GF-D8 (cell line): ENCODE measurements around the gene TBC1D22A.

Source experiments
- DNase-seq: peaks from one replicate; lab custom pipeline; 2025; lab: John Stamatoyannopoulos, UW

The TBC1D22A gene

DNA sequence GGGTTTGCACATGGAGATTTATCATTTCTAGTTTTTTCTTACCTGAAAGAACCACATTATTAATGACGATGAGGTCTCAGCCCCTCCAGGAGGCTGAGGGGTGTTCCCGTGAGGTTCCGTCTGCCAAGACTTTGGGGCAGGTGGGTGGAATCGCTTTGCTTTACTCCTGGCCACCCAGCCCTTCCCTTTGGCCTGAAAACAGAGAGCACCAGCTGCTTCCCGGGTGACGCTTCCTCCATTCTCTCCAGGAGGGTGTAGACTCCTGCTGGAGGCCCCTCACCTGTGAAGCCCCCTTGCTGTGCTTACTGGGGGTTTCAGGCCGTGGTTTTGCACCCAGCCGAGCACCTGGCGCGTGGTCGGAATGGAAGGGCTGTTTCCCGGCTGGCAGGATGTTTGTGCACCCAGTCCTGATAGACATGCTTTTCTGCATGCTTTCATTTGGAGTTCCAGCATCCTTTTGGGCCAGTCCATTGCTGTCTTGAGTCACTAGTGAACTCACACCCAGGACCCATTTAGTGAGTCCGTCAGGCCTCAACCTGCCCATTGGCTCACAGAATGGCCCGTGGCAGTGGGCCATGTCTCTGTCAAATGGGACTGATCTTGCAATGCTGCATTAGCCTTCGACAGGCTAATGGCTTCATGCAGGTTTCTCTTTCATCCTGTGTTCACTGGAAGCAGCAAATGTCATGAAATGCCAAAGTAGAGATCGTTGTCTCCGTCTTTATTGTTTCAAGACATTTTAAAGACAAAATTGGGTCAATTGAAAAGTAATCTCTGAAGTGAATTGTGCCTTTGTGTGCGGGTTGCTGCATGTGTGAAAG lies 360.8 kb downstream of the TBC1D22A start:
- no peak for DNase-seq

DNA sequence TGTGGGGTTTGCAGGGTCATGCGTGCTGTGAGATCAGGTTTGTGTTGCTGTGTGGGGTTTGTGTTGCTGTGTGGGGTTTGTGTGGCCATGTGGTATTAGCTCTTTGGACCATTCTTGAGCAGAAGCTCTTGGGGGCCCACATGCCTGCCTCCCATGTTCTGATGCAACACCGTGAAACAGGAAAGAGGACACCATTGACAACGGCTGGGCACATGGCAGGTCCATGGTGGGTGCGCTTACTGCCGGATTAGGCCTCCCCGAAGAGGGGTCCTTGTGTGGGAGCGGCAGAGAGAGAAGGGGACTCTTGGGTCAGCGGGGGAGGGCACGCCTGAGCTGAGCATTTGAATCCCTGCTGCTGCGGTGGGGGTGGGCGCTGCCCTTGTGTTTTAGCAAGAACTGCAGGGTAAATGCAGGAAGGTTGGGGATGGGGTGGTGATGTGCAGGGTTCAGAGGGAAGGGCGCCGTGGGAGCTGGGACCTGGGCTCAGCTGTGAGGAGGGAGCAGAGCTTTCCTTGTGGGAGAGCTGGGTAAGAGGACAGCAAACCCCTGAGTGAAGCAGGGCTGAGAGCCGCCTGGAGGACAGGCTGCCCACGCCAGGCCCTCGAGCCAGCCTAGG lies 361.5 kb downstream of the TBC1D22A start:
- no peak for DNase-seq

DNA sequence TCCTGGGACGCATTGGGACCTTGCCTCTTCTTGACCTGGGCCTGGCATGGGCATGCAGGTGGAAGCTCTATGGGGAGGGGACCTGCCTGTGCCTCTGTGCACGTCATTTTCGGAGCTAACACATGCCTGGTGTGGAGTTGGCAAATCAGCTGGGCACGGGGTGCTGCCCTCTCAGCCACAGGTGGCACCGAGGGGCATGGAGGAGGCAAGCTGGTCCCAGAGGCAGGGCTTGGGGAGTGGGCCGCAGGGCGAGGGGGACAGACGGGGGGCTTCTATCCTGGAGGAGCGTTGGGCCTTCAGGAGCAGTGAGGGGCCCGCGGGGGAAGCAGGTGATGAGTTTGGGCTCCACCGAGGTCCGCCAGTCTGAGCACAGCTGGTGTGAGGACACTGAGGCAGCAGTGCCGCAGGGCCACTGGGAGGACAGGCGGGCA lies 362.0 kb downstream of the TBC1D22A start:
- no peak for DNase-seq

DNA sequence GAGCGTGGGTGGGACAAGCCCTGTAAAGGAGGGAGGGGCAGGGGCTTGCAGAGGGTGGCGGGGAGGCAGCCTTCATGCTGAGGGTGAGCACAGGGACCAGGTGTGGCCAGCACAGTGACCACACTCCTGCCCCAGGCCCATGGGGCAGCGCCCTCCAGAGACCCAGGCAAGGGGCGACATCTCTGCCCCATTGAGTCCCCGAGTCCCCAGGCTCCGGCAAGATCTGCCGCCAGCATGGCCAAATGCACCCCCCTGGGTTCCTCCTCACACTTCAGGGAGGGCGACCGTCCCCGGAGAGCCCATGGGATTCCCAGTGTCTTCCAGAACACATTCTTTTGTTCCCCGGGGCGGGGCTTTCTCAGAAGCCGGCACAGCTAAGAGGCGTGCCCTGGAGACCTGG lies 362.5 kb downstream of the TBC1D22A start:
- no peak for DNase-seq

DNA sequence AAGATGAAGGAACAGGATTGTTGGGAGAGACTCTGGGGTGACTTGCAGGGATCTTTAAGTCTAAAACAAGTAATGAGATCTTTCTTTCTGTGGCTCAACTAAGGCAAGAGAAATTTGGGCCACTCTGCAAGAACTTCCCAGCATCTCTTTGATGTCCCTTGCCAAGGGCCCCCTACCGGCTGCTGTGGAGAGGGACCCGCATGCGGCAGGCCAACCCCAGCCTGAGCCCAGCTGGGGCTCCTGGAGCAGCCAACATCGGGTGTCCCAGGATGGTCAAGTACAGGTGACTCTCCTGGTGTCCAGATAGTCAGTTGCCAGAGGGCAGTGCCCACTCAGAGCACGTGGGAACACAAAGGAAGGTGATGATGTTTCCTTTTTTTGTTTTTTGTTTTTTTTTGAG lies 363.2 kb downstream of the TBC1D22A start:
- DNase-seq, result no peak

DNA sequence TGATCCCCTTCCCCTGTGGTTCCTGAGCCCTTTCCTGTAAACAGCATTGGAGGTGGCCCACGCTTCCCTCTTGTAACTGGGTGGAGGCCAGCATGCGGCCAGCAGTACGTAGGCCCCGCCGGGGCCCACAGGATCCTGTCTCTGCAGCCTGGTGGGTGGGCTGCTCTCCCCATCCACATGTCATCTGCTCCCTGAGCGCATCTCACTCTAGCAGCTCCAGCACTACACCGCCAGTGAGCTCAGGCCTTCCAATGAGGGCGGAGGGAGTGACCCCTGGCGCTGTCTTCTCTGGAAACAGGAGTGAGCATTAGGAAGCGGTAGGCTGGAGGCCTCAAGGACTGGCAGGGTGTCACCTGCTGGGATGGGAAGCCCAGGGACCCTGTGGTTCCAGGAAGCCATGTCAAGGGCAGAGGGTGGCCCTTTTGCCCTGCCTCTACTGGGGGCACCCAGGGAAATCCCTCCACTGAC lies 363.9 kb downstream of the TBC1D22A start:
- DNase-seq, result no peak

DNA sequence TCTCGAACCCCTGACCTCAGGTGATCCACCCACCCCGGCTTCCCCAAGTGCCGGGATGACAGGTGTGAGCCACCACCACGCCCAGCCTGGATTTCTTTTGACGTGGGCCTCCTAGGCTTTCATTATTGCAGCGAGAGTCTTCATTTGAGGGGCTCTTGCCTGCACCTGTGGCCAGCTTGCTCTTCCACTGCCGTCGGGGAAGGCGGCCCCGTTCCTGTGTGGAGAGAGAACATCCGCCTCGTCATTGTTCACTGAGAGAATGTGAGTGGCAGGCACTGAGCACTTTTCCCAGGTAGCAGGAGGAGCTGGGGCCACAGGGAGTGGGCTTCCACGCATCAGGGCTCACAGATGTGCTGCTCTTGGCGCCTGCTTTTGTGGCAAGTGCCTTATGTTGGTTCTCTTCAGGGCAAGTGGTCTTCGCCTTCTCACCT lies 365.0 kb downstream of the TBC1D22A start:
- no peak for DNase-seq

DNA sequence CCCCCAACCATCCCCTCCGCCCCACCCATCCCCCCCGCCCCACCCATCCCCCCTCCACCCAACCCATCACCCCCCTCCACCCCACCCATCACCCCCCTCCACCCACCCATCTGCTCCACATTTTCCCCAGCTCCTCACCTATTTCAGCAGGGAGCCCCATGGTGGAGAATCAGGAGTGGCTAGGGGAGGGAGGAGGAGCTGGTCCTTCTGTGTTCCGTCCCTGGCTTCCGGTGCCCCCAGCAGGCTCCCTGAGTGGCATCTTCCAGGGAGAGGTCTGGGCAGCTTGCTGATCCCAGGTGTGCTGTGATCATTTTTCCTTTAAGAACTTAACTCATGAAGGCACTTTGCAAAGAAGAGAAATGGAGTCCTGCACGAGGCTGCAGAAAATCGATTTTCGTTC lies 365.8 kb downstream of the TBC1D22A start:
- no peak for DNase-seq

DNA sequence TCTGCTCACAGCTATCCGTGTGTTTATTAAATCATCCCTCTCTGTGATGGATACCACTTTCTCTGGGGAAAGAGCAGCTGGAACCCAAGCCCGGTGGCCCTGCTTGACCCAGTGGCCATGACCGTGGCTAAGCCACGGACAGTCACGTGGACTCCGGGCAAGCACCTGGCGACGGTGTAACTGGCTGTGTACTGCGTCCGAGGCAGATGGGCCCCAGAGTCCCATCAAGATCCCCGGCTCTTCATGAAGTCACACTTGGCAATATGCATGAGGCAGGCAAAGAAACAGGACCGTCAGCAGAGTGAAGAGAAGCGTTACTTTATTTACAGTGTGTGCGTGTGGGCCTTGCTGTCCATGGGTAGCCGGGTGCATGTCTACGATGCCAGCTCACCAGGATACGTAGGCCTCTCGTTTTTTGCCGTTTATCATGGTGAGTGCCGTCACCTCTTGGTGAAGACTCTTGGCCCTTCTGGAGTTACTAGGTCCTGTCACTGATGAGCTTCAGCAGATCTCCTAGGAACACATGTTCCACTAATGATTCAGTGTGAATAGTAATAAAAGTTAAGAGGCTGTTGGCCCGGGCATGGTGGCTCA lies 366.3 kb downstream of the TBC1D22A start:
- no peak for DNase-seq

DNA sequence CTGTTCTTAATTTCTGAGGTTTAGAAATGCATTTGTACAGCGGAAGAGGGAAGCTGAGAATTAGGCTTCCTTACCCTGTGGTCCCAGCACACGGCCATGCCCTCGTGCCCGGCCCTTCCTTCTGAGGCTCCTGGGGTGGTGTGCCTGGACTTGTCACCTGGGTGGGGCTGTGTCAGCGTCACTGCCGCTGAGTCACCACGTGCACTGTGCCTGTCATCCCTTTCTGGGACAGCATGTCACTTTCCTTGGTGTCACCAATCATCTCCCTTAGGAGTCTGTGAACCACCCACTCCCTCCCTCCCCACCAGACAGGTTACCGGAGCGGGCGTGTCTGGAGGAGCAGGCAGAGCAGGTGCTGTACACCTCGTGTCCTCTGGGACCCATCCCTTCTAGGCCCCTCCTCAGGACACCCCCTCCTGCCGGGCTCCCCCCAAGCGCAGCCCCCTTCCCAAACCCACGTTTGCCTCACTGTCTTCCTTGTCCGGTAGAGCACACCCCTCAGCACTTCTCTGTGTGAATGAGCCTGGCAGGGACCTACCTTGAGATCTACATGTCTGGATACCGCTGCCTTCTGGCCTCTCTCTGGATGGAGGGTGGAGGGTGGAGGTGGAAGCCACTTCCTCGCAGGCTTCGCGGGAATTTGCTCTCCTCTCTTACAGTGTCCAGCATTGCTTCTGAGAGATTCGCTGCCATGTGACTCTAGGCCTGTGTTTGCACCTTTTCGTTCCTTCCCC lies 367.6 kb downstream of the TBC1D22A start:
- no peak for DNase-seq

DNA sequence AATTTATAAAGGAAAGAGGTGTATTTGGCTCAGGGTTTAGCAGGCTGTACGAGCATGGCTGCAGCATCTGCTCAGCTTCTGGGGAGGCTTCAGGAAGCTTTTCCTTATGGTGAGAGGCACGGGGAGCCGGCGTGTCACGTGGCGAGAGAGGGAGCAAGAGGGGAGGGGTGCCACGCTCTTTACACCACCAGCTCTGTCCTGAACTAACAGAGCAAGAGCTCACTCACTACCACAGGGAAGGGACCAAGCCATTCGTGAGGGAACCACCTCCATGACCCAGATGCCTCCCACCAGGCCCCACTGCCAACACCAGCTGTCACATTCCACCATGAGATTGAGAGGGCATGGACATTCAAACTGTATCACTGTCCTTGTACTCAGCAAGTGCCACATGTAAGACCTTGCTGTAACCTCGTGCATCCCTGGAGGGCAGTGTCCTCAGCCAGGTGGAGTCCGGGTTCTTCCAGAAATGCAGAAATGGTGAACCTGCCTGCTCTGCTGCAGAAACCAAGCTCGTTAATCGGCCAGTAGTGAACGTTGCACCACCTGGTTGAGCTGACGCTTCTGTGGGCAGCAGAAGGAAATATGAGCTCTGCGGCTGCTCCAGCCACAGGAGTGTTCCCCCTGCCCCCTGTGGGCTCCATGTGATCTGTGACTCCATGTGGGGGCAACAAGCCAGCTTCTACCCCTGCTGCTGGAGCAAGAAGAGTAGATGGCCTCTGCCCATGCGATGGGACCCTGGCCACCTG lies 368.6 kb downstream of the TBC1D22A start:
- DNase-seq, result no peak

DNA sequence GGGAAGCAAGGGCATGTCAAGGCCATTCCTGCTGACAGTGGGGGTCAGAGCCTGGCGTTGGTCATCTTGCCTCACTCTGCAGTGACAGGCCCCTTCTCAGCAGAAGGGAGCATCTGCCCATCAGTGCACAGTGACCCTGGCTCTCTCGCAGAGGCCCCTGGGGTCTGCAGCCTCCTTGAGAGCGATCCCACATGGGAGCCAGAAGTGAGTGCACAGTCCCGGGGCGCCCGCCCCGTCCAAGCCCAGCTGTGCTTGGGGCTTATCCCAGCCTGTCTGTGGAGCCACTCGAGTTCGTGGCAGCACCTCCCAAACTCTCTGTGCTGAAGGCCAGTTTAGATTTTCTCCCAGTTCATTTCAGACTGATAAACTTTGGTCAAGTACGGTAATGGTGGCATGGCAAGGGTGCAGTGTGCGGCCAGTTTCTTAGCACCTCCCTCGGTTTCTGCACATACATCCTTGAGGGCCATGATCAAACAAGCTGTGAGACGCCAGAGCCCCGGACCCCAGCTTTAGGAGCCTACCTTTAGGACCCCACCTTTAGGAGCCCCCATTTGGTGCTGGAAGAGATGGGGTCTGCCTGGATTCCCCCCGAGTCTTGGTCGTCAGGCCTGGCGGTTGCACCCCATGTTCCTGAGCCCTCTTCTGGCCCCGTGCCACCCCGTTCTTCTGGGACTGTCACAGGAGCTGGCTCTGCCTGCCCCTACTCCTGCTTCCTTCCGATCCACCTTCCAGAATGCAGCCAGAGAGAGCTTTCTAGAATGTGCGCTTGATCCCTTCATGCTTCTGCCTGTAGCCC lies 369.4 kb downstream of the TBC1D22A start:
- no peak for DNase-seq

DNA sequence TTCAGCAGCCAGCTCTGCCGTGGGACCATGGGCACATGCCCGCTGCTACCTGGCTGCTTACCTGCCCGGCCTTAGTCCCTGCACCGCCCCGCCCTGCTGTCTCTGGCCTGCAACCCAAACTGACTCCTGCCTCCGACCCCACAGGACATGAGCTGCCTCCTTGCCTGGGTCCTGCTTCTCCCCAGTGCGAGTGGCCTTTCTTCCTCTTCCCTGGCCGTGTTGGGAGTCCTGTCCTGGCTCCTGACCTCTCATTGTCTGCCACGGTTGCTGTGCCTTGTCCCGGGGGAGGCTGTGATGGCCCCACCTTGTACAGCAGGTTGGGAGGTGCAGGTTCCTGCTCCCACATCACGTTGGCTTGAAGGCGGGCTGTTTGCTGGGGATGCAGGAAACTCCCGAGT lies 370.0 kb downstream of the TBC1D22A start:
- DNase-seq, result no peak

DNA sequence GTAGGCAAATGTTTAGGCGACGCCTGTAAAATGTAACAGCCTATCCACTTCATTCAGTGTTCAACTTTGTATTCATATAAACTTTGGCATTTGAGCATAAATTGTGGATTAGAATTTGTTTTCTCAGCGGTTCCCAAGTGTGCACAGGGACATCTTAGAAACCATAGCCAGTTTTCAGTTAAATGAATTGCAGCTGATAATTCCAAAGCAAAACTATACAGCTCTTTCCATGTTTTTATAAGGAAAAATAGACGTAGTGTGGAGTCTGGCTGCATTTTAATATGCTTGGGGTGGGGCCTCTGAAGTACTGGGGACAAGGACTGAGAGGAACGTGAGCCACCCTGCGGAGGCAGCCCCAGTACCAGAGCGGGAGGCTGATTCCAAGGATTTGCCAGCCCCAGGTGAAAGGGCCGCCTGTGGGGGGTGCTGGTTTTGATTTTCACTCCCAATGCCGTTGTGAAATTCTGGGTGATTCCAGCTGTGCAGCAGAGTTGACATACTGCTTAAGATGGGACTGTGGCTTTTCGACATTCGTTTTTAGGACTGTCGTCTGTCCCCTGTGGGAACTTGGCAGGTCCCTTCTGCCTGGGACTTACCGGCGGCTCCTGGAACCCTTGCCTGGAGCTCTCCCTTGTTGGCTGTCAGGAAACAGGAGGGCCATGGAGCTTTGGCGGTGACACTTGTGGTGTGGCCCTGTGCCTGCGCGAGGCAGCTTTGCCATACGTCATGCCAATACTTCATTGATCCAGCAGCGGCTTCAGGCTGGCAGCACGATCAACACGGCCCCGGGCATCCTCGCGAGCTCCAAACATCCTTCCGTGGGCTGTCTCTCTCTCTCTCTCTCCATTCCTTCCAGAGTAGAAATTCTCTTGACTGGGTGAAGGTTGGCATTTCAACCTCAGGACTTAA lies 370.9 kb downstream of the TBC1D22A start:
- DNase-seq, result no peak

DNA sequence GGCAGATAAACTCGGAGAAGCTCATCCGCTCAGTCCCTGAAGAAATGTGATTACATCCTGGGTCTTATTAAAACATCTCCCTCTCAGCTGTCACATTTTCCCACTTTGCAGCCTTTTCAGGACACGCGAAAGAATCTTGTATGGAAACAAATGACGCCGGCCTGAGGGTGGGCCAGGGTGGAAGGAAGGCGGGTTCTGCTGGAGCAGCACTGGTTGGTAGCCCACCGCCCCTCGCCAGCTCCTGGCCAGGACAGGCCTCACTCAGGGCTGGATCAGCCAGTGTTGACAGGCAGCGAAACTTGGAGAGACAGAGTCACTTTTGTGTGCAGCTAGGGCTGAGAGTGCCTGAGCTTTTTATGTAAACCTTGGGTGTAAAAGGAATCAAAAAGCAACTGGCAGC lies 371.8 kb downstream of the TBC1D22A start:
- no peak for DNase-seq

DNA sequence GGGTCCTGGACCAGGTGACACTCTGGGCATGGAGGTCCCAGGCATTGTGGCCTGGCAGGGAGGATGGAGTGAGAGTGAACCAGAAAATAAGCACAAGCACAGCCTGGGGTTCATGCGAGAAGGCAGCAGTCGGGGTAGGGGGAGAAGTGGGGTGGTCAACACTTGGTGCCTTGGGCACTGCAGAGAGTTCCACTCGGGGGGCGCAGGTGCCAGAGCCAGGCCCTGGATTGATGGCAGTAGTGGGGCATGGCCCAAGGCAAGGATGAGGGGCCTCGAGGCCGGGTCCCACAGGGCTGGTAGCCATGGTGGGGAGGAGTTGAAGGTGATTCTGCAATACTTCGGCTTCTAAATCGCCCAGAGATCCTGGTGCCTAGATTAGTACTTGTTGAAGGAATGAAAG lies 372.9 kb downstream of the TBC1D22A start:
- no peak for DNase-seq

DNA sequence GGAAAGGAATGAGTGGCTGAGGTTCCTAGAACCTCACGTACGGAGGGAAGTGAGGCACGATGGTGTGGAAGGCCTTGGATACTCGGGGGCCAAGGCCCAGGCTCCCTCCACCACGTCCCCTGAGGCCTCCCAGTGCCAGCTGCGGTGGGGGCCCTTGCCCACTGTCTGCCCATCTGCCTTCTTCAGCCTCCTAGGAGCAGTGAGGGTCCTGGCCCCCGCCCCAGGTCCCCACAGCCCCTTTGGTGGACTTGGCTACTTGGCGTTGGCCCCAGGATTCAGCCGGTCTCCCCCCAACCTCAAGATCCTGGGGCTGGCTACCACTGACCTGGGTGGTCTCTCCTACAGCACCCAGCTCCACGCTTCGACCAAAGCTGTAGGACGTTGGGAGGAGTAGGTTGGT lies 373.6 kb downstream of the TBC1D22A start:
- no peak for DNase-seq

DNA sequence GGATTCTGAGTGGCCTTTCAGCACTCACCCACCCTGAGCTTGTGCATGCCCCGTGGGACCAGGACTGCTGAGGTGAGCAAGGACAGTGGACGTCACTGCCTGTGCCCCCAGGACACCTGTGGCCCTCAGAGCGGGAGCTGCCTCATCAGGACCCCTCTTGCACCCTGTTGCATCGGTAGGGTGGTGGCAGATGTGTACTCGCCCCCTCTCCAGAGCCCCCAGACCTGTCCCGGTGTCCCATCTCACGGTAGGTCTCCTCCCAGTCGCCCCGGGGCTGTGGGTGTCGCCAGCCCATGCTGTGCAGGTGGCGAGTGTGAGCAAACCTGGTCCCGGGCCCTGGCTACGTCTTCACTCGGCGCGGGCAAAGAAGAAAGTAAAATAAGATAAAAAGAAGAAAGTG lies 374.2 kb downstream of the TBC1D22A start:
- no peak for DNase-seq

DNA sequence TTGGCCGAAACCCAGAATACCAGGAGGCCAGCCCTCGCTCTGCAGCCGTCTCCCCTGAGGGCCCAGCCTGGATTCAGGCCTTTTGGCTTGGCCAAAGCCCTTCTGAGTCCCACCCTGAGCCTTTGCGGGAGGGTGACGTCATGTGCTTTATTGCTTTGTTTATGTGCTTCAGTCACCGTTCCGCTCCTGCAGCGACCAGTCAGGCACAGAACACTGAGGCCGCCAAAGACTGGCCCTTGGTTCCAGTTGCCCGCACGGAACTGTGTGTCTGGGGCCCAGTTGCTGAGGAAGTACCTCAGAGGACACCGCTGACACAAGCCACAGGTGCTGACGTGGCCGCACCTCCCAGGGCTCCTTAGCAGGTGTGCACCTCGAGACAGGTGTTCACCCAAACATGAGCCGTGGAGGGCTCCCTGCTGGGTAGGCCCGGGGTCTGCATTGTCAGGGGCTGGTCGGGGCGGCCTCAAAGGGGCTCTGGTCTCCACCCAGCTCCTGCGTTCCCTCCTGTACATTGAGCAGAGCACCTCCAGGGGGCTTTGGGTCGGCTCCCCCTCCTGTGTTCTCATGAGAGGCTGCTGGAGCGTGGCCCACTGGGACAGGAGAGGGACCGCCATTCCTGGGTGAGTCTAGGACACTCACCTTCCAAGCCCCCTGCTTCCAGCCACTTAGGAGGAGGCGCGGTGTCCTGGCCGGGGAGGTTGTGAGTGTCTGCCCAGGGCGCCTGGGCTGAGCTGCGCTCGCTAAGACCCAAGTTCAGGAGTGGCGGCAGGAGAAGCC lies 376.8 kb downstream of the TBC1D22A start:
- DNase-seq, result no peak
